ENCODE data around the gene PPP1R9B. TPM values are rescaled to one million over a fixed set of nuclear protein-coding genes. Genes with fewer than 3 reads are reported as not detected.

PPP1R9B gene
- total and polyA plus RNA-seq, 3 experiments from 2014 or later, result 1.7 to 89.0 (median 86.9) TPM

DNA sequence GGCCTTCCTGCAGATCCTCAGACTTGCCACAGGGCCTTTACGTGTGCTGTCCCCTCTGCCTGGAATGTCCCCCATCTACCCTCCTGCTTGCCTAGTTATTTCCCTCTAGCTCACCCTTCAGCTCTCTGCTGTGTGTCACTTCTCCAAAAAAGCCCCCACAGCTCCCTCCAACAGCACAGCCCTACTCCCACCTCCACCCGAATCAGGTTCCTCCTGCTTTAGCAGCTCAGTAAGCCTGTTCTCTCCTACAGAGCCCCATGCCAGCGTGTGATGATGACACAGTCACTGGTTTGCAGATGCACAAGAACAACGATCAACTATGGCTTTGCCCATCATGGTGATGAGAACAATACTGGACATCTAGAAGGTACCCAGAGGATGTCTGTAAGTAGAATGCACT is 13.4 kb downstream of the PPP1R9B start:
- peaks cover 30% of the 10 kb centered on the region for H3K4me1 ChIP-seq (ENCODE audit: insufficient read depth, low read length)
- POLR2A ChIA-PET, result interaction anchor here (1.0 kb wide), 1 partner anchor 14 kb away, joined by 3 read pairs; no protein-coding TSS in a partner anchor
- peak overlapping the region in 3 of 8 donors; percentile 61 to 92 (median 72) for H3K27ac Mint-ChIP-seq

DNA sequence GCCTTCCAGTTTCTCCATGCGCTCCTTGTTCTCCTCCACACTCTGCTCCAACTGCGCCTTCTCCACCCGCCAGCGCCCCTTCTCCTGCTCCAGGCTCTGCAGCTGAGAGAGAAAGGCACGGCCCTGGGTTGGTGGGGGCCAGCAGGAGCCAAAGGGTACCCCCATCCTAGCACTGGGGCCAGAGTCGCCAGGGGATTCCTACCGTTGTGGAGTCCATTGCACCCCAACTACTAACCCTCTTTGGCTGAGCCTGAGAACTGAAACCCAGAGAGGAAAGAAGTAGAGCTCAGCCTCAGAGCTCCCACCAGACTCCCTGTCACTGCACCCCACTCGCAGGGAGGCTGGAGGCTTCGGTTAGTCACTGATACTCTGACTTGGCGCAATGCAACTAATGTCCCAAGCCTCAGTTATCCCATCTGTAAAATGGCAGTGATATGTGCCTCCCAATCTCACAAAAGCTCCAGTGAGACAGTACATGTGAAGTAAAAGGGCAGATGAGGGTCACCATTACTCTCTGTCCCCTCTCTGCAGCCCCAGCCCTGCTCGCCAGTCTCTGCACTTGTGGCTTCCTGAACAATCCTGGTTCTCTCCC is 14.3 kb downstream of the PPP1R9B start:
- no peaks in the 10 kb centered on the region for H3K9me3 Mint-ChIP-seq
- POLR2A ChIA-PET, result interaction anchor here (1.0 kb wide), 1 partner anchor 13 kb away, joined by 3 read pairs; no protein-coding TSS in a partner anchor

More for the DNA sequence above, 13.4 kb downstream of the PPP1R9B start:
- Histone ChIP-seq H3K36me3 (ENCODE audit: insufficient read depth, low read length) (peaks cover 42% of the 10 kb centered on the region), H3K27ac (ENCODE audit: low read depth, low read length) (no peak overlapping the region), H3K27me3 (ENCODE audit: insufficient read depth, low read length, poor library complexity, severe bottlenecking) (no peaks in the 10 kb centered on the region), H3K9me3 (ENCODE audit: low read length) (no peaks in the 10 kb centered on the region), H3K4me3 (ENCODE audit: low read length) (no peak overlapping the region)
- Mint-ChIP-seq H3K4me1 (peaks cover 25 to 52% (median 42%) of the 10 kb centered on the region in 3 donors), H3K36me3 (peaks cover 26 to 81% (median 30%) of the 10 kb centered on the region in 3 donors), H3K9me3 (no peaks in the 10 kb centered on the region), H3K27me3 (peaks cover 0 to 1% of the 10 kb centered on the region in 2 donors), H3K4me3 (no peak overlapping the region)
- no peak for DNase-seq
- CTCF ChIA-PET, result interaction anchor here (1.2 to 2.9 kb wide), 3 partner anchors 10 to 24 kb away, joined by 3 to 17 read pairs (median 7); no protein-coding TSS in a partner anchor

DNA sequence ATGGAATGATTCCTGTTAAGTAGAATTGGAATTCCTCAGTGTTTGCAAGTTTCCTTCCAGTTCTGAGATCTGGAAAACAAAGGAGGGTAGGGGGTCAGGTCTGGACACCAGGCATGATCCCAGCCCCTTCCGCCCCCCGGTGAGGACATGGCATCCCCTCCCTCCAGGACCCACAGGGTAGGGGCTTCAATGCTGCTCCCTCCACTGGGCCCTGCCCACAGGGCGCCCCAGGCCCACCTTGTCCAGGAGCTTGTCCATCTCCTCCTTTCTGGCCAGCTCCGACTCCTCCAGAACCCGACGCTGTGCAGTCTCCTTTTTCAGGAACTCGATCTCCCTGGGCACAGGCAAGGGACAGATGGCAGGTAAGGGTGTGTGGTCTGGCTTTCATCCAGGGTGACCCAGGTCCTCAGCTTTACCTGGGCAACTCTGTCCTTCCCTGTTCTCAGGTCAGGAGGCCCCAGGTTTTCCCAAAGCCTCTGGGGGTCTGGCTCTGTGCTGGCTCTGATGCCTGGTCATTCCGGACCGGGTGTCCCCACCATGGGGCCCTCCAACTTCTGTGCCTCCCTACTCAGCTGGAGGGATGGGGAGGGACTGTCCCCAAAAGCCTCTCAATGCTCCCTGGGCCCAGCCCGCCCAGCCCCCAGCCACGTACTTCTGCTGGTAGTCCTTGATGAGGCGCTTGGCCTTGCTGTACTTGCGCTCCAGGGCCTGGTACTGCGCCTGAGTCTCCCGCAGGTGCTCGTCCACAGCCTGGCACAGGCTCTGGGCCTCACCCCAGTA is 15.0 kb downstream of the PPP1R9B start:
- Mint-ChIP-seq H3K27me3 (peaks cover 1 to 5% of the 10 kb centered on the region in 2 donors), H3K4me3 (no peak overlapping the region), H3K4me1 (peaks cover 19 to 50% (median 39%) of the 10 kb centered on the region in 3 donors), H3K27ac (peak overlapping the region in 1 of 8 donors; percentile 82), H3K9me3 (no peaks in the 10 kb centered on the region), H3K36me3 (peaks cover 26 to 66% (median 27%) of the 10 kb centered on the region in 3 donors)
- Histone ChIP-seq H3K27ac (ENCODE audit: low read depth, low read length) (no peak overlapping the region), H3K4me3 (ENCODE audit: low read length) (no peak overlapping the region), H3K9me3 (ENCODE audit: low read length) (no peaks in the 10 kb centered on the region), H3K36me3 (ENCODE audit: insufficient read depth, low read length) (peaks cover 42% of the 10 kb centered on the region), H3K4me1 (ENCODE audit: insufficient read depth, low read length) (peaks cover 20% of the 10 kb centered on the region), H3K27me3 (ENCODE audit: insufficient read depth, low read length, poor library complexity, severe bottlenecking) (no peaks in the 10 kb centered on the region)
- ChIA-PET CTCF (interaction anchor here (1.2 to 2.9 kb wide), 3 partner anchors 11 to 26 kb away, joined by 3 to 17 read pairs (median 7); no protein-coding TSS in a partner anchor), POLR2A (no interaction called here)
- no peak for DNase-seq

More for the DNA sequence above, 14.3 kb downstream of the PPP1R9B start:
- Mint-ChIP-seq H3K27me3 (peaks cover 0 to 1% of the 10 kb centered on the region in 2 donors), H3K4me1 (peaks cover 21 to 50% (median 40%) of the 10 kb centered on the region in 3 donors), H3K4me3 (no peak overlapping the region), H3K27ac (peak overlapping the region in 2 of 8 donors; percentile 17 to 32), H3K36me3 (peaks cover 26 to 73% (median 30%) of the 10 kb centered on the region in 3 donors)
- H3K27ac ChIP-seq (ENCODE audit: low read depth, low read length), result no peak overlapping the region
- peaks cover 22% of the 10 kb centered on the region for H3K4me1 ChIP-seq (ENCODE audit: insufficient read depth, low read length)
- H3K9me3 ChIP-seq (ENCODE audit: low read length), result no peaks in the 10 kb centered on the region
- no peaks in the 10 kb centered on the region for H3K27me3 ChIP-seq (ENCODE audit: insufficient read depth, low read length, poor library complexity, severe bottlenecking)
- no peak overlapping the region for H3K4me3 ChIP-seq (ENCODE audit: low read length)
- H3K36me3 ChIP-seq (ENCODE audit: insufficient read depth, low read length), result peaks cover 42% of the 10 kb centered on the region
- DNase-seq, result no peak
- CTCF ChIA-PET, result interaction anchor here (1.2 to 2.9 kb wide), 3 partner anchors 10 to 25 kb away, joined by 3 to 17 read pairs (median 7); no protein-coding TSS in a partner anchor

DNA sequence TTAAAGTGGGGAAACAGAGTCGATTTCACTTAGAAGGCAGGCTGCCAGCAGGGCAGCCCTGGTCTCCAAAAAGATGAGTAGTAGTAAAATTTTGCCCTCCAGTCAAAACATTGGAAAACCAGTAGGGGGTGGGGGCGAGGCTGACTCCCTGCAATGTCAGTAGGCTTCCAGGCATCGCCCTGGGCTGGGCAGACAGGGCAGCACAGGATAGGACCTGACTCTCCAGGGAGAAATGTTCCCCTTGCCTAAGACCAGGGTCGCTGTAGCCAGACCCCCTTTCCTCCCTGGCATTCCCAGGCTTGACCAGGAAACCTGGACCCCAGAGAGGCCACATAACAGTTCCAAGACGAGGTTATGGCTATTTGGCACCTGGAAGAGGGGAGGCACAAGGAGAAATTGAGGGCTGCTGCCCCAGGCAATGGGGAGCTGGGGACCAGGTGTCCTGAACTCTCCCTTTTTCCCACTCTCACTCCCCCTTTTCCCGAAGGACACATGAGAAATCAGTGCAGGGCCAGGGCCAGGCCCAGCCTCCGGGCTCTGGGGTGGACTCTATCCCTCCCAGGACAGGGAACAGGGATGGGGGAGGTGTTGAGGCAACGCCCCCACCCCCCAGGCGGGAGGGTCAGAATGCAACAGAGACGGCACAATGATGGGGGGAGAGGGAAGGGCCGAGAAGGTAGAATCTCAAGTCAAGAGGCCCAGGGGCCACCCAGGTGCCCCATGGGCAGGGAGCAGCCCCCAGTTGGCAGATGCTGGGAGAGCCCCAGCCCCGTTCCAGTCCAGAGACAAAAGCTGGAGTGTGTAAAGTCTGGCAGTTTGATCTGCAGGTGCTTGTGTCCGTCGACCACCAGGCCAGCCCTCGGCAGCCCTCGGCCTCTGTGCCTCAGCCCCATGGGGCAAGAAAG is 16.0 kb downstream of the PPP1R9B start:
- Histone ChIP-seq H3K36me3 (ENCODE audit: insufficient read depth, low read length) (peaks cover 38% of the 10 kb centered on the region), H3K4me3 (ENCODE audit: low read length) (no peak overlapping the region), H3K9me3 (ENCODE audit: low read length) (no peaks in the 10 kb centered on the region), H3K27me3 (ENCODE audit: insufficient read depth, low read length, poor library complexity, severe bottlenecking) (no peaks in the 10 kb centered on the region), H3K4me1 (ENCODE audit: insufficient read depth, low read length) (peaks cover 10% of the 10 kb centered on the region), H3K27ac (ENCODE audit: low read depth, low read length) (no peak overlapping the region)
- no peak for DNase-seq
- peaks cover 22 to 56% (median 23%) of the 10 kb centered on the region in 3 donors for H3K36me3 Mint-ChIP-seq
- H3K4me1 Mint-ChIP-seq, result peaks cover 10 to 43% (median 30%) of the 10 kb centered on the region in 3 donors
- H3K9me3 Mint-ChIP-seq, result no peaks in the 10 kb centered on the region
- H3K27ac Mint-ChIP-seq, result peak overlapping the region in 2 of 8 donors; percentile 63 to 74
- POLR2A ChIA-PET, result no interaction called here
- H3K4me3 Mint-ChIP-seq, result no peak overlapping the region
- peaks cover 1 to 5% of the 10 kb centered on the region in 2 donors for H3K27me3 Mint-ChIP-seq
- CTCF ChIA-PET, result interaction anchor here (2.9 kb wide), 1 partner anchor 27 kb away, joined by 17 read pairs; no protein-coding TSS in a partner anchor

DNA sequence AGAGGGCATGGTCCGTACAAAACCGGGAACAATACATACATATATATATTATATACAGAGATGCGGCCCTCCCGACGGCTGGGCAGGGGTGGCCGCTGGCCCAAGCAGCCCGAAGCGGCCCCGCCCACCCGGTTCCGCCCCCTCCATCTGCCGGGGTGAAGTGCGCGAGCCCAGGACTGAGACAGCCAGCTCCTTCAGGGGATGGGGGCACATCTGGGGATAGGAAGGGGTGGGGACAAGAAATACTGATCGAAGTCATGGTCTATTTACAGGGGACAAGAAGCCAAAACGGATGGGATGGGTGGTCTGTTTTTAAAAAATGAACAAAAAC is 16.7 kb downstream of the PPP1R9B start:
- Histone ChIP-seq H3K36me3 (ENCODE audit: insufficient read depth, low read length) (peaks cover 31% of the 10 kb centered on the region), H3K27me3 (ENCODE audit: insufficient read depth, low read length, poor library complexity, severe bottlenecking) (peaks cover 2% of the 10 kb centered on the region), H3K27ac (ENCODE audit: low read depth, low read length) (no peak overlapping the region), H3K4me3 (ENCODE audit: low read length) (no peak overlapping the region), H3K4me1 (ENCODE audit: insufficient read depth, low read length) (peaks cover 7% of the 10 kb centered on the region), H3K9me3 (ENCODE audit: low read length) (no peaks in the 10 kb centered on the region)
- POLR2A ChIA-PET, result no interaction called here
- Mint-ChIP-seq H3K4me1 (peaks cover 13 to 46% (median 32%) of the 10 kb centered on the region in 3 donors), H3K36me3 (peaks cover 22 to 48% (median 23%) of the 10 kb centered on the region in 3 donors), H3K27me3 (peaks cover 3 to 7% of the 10 kb centered on the region in 2 donors), H3K4me3 (no peak overlapping the region), H3K9me3 (no peaks in the 10 kb centered on the region), H3K27ac (peak overlapping the region in 2 of 8 donors; percentile 63 to 74)
- CTCF ChIA-PET, result no interaction called here
- DNase-seq, result no peak

DNA sequence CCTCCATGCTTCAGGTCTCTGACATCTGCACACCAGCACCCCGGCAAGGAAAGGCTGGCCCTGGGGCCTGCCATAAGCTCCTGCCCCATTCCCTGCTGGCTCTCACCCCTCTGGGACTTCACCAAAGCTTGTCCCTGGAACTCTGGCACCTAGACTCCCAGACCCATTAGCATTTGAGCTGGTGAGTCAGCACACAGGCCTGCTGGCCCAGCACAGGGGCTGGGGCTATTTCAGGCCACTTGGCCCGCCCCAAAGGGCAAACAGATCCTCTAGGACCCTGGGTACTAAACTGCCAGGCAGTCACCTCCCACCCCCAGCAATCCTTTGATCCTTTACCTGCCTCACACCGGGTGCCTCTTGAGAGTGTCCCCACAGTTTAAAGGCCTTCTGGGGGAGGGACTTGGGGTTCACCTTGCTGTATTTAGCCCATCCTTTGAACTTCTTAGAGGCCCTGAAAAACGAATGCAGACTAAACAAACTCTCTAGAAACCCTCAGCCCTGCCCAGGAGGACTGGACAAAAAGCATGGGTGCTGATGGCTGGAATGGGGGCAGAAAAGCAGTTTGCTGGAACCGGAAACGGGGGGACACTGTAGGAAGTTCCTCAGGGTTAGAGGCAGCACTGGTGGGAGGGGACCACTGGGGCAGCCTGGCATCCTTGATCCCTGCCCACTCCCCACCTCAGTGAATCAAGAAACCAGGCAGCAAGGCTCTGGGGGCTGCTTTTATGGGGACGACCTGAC is 17.3 kb downstream of the PPP1R9B start:
- Histone ChIP-seq H3K27ac (ENCODE audit: low read depth, low read length) (no peak overlapping the region), H3K4me1 (ENCODE audit: insufficient read depth, low read length) (peaks cover 11% of the 10 kb centered on the region), H3K36me3 (ENCODE audit: insufficient read depth, low read length) (peaks cover 26% of the 10 kb centered on the region), H3K9me3 (ENCODE audit: low read length) (no peaks in the 10 kb centered on the region), H3K27me3 (ENCODE audit: insufficient read depth, low read length, poor library complexity, severe bottlenecking) (peaks cover 6% of the 10 kb centered on the region), H3K4me3 (ENCODE audit: low read length) (no peak overlapping the region)
- H3K27me3 Mint-ChIP-seq, result peaks cover 7 to 11% of the 10 kb centered on the region in 2 donors
- H3K27ac Mint-ChIP-seq, result peak overlapping the region in 4 of 8 donors; percentile 11 to 89 (median 64)
- ChIA-PET POLR2A (no interaction called here), CTCF (interaction anchor here (1.0 to 1.1 kb wide), 2 partner anchors 18 to 28 kb away, joined by 4 to 5 read pairs; no protein-coding TSS in a partner anchor)
- peak overlapping the region in 1 of 7 donors; percentile 62 for H3K4me3 Mint-ChIP-seq
- H3K4me1 Mint-ChIP-seq, result peaks cover 17 to 46% (median 32%) of the 10 kb centered on the region in 3 donors
- no peak for DNase-seq
- peaks cover 18 to 43% (median 19%) of the 10 kb centered on the region in 3 donors for H3K36me3 Mint-ChIP-seq
- H3K9me3 Mint-ChIP-seq, result no peaks in the 10 kb centered on the region
